Measurements from ENCODE around the gene DIP2A. TPM values are rescaled to one million over a fixed set of nuclear protein-coding genes. Genes with fewer than 3 reads are reported as not detected.

DIP2A gene
- total and polyA plus RNA-seq, 2 experiments from 2014 or later, result 18.5 to 36.3 TPM

DNA sequence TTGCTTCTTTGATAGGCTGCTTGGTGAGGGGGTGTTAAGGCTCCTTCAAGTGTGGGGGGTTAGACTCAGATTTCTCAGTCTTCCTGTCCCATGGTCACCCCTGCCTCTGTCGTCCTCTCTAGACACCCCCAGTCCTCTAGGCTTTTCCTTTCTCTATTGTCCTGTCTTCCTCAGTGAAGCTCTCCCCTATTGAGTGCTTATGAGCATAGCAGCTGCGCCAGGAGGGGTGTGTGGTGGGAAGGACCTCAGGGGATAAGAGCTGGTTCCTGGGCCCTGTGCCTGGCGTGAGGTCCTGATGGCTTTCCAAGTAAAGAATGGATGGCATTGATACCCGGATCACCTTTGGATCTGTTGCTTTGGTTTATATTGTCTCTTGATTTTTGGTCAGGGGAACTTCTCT is 69.1 kb downstream of the DIP2A start:
- DNase-seq (ENCODE audit: low spot score) (no peak), ATAC-seq (peak; percentile 79)
- no peaks in the 10 kb centered on the region for H3K9me3 Mint-ChIP-seq
- Histone ChIP-seq H3K79me2 (replicated peaks; ENCODE audit: insufficient read depth) (no peaks in the 10 kb centered on the region), H3K4me3 (no peak overlapping the region), H3K36me3 (ENCODE audit: insufficient read depth) (no peaks in the 10 kb centered on the region), H3K9me2 (ENCODE audit: insufficient read depth) (no peaks in the 10 kb centered on the region), H3K4me1 (ENCODE audit: insufficient read depth) (no peaks in the 10 kb centered on the region), H3K27ac (ENCODE audit: low read depth) (no peak overlapping the region), H3K27me3 (ENCODE audit: insufficient read depth) (no peaks in the 10 kb centered on the region), H3F3A (replicated peaks; ENCODE audit: low read depth) (no peaks in the 10 kb centered on the region), H3K4me2 (no peak overlapping the region), H2AFZ (no peak overlapping the region), H4K20me1 (replicated peaks; ENCODE audit: insufficient read depth) (peaks cover 3% of the 10 kb centered on the region; the same call in 1 of the 2 replicates)
- H3K4me3 Mint-ChIP-seq, result no peak overlapping the region
- H3K27me3 Mint-ChIP-seq (ENCODE audit: insufficient read depth, low read depth, poor library complexity), result no peaks in the 10 kb centered on the region
- no peaks in the 10 kb centered on the region for H3K4me1 Mint-ChIP-seq
- no peak overlapping the region for H3K27ac Mint-ChIP-seq
- no peaks in the 10 kb centered on the region for H3K36me3 Mint-ChIP-seq (ENCODE audit: low read depth)
- TF ChIP-seq, protein P1, sequence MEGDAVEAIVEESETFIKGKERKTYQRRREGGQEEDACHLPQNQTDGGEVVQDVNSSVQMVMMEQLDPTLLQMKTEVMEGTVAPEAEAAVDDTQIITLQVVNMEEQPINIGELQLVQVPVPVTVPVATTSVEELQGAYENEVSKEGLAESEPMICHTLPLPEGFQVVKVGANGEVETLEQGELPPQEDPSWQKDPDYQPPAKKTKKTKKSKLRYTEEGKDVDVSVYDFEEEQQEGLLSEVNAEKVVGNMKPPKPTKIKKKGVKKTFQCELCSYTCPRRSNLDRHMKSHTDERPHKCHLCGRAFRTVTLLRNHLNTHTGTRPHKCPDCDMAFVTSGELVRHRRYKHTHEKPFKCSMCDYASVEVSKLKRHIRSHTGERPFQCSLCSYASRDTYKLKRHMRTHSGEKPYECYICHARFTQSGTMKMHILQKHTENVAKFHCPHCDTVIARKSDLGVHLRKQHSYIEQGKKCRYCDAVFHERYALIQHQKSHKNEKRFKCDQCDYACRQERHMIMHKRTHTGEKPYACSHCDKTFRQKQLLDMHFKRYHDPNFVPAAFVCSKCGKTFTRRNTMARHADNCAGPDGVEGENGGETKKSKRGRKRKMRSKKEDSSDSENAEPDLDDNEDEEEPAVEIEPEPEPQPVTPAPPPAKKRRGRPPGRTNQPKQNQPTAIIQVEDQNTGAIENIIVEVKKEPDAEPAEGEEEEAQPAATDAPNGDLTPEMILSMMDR (conservative IDR thresholded peaks at IDR 0.05; ENCODE audit: low read depth in 2 of 2), result no peak
- TF ChIP-seq CREB1 (CRISPR knock-in tag; IDR thresholded peaks at IDR 0.05; ENCODE audit: low read depth) (no peak), EZH2phosphoT487 (IDR thresholded peaks at IDR 0.05; ENCODE audit: unreplicated experiment) (no peak), NANOG (IDR thresholded peaks at IDR 0.05; ENCODE audit: borderline replicate concordance) (no peak), POLR2AphosphoS5 (IDR thresholded peaks at IDR 0.05; ENCODE audit: low read depth) (no peak), STAT1 (IDR thresholded peaks at IDR 0.05; ENCODE audit: unreplicated experiment) (no peak), ZNF331 (CRISPR knock-in tag; IDR thresholded peaks at IDR 0.05; ENCODE audit: low read depth) (no peak), JUNB (IDR thresholded peaks at IDR 0.05; ENCODE audit: unreplicated experiment) (no peak), EZH2 (IDR thresholded peaks at IDR 0.05; ENCODE audit: low read depth, unreplicated experiment) (no peak), ZNF114 (CRISPR knock-in tag; IDR thresholded peaks at IDR 0.05) (no peak)
- TF ChIP-seq, protein P2, sequence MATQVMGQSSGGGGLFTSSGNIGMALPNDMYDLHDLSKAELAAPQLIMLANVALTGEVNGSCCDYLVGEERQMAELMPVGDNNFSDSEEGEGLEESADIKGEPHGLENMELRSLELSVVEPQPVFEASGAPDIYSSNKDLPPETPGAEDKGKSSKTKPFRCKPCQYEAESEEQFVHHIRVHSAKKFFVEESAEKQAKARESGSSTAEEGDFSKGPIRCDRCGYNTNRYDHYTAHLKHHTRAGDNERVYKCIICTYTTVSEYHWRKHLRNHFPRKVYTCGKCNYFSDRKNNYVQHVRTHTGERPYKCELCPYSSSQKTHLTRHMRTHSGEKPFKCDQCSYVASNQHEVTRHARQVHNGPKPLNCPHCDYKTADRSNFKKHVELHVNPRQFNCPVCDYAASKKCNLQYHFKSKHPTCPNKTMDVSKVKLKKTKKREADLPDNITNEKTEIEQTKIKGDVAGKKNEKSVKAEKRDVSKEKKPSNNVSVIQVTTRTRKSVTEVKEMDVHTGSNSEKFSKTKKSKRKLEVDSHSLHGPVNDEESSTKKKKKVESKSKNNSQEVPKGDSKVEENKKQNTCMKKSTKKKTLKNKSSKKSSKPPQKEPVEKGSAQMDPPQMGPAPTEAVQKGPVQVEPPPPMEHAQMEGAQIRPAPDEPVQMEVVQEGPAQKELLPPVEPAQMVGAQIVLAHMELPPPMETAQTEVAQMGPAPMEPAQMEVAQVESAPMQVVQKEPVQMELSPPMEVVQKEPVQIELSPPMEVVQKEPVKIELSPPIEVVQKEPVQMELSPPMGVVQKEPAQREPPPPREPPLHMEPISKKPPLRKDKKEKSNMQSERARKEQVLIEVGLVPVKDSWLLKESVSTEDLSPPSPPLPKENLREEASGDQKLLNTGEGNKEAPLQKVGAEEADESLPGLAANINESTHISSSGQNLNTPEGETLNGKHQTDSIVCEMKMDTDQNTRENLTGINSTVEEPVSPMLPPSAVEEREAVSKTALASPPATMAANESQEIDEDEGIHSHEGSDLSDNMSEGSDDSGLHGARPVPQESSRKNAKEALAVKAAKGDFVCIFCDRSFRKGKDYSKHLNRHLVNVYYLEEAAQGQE (IDR thresholded peaks at IDR 0.05; ENCODE audit: unreplicated experiment), result no peak
- TF ChIP-seq, protein P3, sequence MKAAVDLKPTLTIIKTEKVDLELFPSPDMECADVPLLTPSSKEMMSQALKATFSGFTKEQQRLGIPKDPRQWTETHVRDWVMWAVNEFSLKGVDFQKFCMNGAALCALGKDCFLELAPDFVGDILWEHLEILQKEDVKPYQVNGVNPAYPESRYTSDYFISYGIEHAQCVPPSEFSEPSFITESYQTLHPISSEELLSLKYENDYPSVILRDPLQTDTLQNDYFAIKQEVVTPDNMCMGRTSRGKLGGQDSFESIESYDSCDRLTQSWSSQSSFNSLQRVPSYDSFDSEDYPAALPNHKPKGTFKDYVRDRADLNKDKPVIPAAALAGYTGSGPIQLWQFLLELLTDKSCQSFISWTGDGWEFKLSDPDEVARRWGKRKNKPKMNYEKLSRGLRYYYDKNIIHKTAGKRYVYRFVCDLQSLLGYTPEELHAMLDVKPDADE (IDR thresholded peaks at IDR 0.05), result no peak
- TF ChIP-seq, protein P4, sequence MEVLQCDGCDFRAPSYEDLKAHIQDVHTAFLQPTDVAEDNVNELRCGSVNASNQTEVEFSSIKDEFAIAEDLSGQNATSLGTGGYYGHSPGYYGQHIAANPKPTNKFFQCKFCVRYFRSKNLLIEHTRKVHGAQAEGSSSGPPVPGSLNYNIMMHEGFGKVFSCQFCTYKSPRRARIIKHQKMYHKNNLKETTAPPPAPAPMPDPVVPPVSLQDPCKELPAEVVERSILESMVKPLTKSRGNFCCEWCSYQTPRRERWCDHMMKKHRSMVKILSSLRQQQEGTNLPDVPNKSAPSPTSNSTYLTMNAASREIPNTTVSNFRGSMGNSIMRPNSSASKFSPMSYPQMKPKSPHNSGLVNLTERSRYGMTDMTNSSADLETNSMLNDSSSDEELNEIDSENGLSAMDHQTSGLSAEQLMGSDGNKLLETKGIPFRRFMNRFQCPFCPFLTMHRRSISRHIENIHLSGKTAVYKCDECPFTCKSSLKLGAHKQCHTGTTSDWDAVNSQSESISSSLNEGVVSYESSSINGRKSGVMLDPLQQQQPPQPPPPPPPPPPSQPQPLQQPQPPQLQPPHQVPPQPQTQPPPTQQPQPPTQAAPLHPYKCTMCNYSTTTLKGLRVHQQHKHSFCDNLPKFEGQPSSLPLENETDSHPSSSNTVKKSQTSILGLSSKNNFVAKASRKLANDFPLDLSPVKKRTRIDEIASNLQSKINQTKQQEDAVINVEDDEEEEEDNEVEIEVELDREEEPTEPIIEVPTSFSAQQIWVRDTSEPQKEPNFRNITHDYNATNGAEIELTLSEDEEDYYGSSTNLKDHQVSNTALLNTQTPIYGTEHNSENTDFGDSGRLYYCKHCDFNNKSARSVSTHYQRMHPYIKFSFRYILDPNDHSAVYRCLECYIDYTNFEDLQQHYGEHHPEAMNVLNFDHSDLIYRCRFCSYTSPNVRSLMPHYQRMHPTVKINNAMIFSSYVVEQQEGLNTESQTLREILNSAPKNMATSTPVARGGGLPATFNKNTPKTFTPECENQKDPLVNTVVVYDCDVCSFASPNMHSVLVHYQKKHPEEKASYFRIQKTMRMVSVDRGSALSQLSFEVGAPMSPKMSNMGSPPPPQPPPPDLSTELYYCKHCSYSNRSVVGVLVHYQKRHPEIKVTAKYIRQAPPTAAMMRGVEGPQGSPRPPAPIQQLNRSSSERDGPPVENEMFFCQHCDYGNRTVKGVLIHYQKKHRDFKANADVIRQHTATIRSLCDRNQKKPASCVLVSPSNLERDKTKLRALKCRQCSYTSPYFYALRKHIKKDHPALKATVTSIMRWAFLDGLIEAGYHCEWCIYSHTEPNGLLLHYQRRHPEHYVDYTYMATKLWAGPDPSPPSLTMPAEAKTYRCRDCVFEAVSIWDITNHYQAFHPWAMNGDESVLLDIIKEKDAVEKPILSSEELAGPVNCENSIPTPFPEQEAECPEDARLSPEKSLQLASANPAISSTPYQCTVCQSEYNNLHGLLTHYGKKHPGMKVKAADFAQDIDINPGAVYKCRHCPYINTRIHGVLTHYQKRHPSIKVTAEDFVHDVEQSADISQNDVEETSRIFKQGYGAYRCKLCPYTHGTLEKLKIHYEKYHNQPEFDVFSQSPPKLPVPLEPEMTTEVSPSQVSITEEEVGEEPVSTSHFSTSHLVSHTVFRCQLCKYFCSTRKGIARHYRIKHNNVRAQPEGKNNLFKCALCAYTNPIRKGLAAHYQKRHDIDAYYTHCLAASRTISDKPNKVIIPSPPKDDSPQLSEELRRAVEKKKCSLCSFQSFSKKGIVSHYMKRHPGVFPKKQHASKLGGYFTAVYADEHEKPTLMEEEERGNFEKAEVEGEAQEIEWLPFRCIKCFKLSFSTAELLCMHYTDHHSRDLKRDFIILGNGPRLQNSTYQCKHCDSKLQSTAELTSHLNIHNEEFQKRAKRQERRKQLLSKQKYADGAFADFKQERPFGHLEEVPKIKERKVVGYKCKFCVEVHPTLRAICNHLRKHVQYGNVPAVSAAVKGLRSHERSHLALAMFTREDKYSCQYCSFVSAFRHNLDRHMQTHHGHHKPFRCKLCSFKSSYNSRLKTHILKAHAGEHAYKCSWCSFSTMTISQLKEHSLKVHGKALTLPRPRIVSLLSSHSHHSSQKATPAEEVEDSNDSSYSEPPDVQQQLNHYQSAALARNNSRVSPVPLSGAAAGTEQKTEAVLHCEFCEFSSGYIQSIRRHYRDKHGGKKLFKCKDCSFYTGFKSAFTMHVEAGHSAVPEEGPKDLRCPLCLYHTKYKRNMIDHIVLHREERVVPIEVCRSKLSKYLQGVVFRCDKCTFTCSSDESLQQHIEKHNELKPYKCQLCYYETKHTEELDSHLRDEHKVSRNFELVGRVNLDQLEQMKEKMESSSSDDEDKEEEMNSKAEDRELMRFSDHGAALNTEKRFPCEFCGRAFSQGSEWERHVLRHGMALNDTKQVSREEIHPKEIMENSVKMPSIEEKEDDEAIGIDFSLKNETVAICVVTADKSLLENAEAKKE (CRISPR knock-in tag; IDR thresholded peaks at IDR 0.05), result no peak

Data from GM23338 (cell line).